NOMO-1 treated with dmso at 0.1 percent for 144 hours (cell line): ENCODE results near the gene SSX1.
"Not testable (repeated sequence)": the region's sequence is repeated elsewhere in the genome, so short reads cannot be mapped to it uniquely, and the experiment has no call there.

ENCODE experiments used
- DNase-seq: peaks from one replicate; lab custom pipeline; 2025; ENCODE audit not compliant: unreplicated experiment; lab: John Stamatoyannopoulos, UW

Gene SSX1

DNA sequence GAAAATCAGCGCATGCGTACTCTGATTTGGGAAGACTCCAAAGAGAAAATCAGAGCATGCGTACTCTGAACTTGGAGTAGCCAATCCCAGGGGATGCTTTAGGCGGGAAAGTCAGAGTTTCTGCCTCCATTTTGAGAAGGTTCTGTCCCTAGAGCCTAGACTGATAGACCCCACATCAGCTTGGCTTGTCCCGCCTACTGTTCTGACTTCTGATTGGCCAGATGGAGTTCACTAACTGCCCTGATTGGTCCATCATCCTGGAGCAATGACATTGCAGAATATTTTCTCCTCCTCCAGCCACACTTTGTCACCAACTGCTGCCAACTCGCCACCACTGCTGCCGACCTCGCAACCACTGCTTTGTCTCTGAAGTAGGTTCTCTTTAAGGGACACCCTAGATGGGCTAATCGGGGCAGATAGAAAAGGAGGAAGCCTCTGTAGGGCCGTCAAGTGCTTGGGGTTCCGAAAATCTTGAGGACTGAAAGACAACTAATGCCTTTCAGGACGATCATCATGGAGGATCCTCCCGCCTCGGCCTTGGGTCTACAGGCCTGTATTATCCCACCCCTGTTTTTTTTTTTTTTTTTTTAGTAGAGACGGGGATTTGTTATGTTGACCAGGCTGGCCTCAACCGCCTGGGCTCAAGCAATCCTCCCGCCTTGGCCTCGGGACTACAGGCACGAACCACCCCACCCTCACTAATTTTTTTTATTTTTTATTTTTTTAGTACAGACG lies at the start of gene SSX1:
Gene SSX1 (plus strand): TSS at position 331 of the 735 bp plus-strand sequence. CDS start 1,850 bp downstream, outside the sequence.
- not testable (repeated sequence) for DNase-seq

DNA sequence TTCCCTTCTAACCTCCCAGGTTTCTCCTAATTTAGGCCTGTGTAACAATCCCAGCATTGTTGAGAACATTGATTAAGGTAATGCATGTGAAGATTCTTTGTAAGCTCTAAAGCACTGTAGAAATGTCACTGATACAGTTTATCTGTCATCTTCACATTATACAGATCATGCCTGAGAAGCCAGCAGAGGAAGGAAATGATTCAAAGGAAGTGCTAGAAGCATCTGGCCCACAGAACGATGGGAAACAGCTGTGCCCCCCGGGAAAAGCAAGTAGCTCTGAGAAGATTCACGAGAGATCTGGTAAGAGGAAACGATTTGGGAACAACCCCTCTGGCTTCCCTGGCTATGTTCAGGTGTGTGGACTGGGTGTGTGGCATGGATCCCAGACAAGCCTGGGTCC lies 40.9 kb upstream of the SSX1 start:
- DNase-seq = not testable (repeated sequence)

GRCh38 chrX:48224196-48224595 lies 31.0 kb upstream of the SSX1 start:
- not testable (repeated sequence) for DNase-seq

DNA sequence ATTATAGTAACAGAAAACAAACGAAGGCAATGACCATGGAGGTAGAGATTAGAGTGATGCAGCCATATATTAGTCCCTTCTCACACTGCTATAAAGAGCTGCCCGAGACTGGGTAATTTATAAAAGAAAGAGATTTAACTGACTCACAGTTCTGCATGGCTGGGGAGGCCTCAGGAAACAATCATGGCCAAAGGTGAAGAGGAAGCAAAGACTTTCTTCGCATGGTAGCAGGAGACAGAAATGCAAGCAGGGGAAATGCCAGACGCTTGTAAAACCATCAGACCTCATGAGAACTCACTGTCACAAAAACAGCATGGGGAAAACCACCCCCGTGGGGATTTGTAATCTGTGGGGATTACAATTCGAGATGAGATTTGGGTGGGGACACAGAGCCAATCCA lies 2.2 kb upstream of the SSX1 start:
- not testable (repeated sequence) for DNase-seq

- DNase-seq = not testable (repeated sequence)
These were observed 19.2 kb downstream of the SSX1 start for GRCh38 chrX:48274365-48274764.

DNA sequence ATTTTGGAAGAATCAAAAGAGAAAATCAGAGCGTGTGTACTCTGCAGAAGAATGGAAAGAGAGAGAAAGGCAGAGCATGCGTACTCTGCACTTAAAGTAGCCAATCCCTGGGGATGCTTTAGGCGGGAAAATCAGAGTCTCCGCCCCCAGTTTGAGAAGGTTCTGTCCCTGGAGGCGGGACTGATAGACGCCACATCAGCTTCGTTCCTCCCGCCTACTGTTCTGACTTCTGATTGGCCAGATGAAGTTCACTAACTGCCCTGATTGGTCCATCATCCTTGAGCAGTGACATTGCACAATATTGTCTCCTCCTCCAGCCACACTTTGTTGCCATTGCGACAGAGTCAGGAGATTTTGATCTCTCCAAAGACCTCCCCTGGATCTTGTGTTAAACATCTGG lies 23.8 kb downstream of the SSX1 start:
- no peak for DNase-seq

GRCh38 chrX:48280729-48281128 lies 25.5 kb downstream of the SSX1 start:
- not testable (repeated sequence) for DNase-seq

GRCh38 chrX:48306175-48306574 lies 51.0 kb downstream of the SSX1 start:
- DNase-seq = no peak

GRCh38 chrX:48313996-48314395 lies 58.8 kb downstream of the SSX1 start:
- DNase-seq = not testable (repeated sequence)
